GM18517 (cell line): ENCODE results near the gene ECI1.
A peak's percentile ranks its signal among the peaks of the same experiment; 100 is the strongest.
"Not testable (repeated sequence)": the region's sequence is repeated elsewhere in the genome, so short reads cannot be mapped to it uniquely, and the experiment has no call there.

Source experiments
- ATAC-seq: cut with Tn5 transposase; IDR thresholded peaks from one replicate; pipeline ENCODE4 v1.9.1; 2021; ENCODE audit warnings: mild to moderate bottlenecking, moderate library complexity; ENCODE audit not compliant: unreplicated experiment

The ECI1 gene

DNA sequence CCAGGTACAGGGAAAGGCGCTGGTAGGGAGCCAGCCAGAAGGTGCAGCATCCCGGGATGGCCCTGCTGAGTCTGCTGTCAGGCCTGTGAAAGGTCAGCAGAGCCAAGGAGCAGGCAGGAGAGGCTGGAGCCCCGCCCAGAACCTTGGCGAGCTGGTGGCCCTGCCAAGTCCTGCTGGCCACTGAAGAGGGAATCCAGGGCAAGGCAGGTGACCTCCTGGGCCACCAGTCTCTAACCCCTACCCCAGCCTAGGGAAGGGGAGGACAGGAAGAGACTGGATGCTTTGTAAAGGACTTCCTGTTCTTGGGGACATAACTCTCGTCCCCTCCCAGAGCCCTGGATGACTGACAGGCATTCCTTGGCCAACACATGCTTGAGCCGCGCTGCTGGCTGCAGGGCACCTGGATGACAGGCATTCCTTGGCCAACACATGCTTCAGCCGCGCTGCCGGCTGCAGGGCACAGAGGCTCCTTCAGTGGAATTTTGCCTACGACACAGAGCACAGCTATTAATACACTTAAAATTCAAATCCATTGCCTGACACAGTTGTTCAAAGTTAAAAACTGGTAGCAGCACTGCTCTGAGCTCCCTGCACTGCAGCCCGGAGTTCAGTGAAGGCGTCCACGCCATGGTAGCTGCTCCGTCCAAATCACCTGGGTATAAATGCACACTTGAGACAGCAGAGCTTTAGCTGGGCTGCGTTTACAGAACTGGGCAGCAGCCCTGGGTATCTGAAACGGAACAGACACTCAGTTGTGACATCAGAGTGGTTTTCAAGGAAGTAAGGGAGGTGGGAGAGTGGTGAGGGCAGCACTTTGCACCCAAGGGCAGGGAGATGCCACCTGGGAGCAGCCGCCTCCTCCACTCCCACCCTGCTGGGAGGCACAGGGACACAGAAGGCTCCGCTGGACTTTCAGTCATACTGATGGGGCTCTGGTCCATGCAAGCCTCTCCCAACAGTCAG is 38.7 kb downstream of the ECI1 start:
- ATAC-seq: no peak

DNA sequence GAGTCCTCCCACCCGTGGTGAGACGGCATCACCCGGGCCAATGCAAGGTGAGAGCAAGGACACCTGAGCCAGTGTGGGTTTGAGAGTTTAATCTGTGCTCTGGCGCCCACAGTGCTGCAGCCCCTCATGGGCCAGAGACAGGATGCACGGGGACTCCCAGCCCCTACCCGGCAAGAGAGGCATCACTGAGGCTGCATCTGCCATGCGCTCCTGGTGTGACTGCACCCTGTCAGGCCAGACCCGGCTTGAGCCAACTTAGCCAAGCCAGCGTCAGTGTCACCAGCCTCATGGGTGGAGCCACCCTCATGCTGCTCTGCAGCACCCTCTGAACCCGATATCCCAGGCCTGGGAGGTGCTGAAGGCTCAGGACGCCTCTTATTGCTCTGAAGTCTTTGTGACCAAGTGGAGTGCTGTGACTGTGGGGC is 39.5 kb downstream of the ECI1 start:
- no peak for ATAC-seq

DNA sequence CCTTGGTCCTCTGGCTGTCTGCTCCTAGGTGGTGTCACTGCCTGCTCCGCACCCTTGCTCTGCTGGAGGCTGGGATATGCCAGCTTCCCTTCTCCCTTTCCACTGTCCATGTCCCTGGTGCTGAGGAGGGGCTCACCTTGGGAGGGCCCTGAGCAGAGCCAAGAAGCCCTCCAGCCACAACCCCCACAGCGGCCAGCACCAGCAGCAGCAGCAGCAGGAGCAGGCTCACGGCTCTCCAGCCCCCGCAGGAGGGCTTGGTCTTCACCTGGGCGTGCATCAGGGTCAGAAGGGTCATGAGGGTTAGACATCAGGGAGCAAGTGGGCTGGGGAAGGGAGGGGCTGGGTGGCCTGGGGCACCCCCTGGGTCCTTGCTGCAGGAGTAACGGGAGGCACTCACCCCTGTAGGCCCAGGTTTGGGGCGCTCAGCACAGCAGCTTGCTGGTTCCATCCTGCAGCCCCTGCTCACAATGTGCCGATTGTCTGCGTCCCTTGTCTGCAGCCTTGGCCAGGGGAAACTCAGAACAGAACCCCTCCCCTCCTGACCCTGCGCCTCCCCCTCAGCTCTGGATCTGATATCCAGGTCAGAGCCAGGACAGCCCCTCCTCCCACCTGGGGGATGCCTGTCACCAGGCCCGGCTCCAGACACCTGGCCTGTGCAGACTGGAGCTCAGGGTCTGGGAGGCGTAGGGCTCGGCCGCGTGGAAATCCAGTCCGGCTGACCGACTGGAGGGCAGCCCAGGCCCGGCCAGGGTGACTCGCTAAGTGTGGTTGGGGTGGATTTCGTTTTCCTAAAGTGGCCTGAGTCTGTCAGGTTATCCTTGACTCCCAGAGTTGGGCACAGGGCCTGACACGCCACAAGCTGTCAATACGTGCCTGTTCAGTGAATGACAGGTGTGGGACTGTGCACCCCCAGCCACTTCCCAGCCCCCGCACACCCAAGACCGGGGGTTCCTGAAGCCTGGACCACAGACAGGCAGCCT is 40.7 kb downstream of the ECI1 start, which contains the start of gene BRICD5:
Gene BRICD5 (minus strand): TSS at position 478 of the 980 bp plus-strand sequence. CDS start 30 bp downstream, at position 448.
- no peak for ATAC-seq

- no peak for ATAC-seq
Measured at GRCh38 chr16:2210009-2210332, 41.4 kb downstream of the ECI1 start.

DNA sequence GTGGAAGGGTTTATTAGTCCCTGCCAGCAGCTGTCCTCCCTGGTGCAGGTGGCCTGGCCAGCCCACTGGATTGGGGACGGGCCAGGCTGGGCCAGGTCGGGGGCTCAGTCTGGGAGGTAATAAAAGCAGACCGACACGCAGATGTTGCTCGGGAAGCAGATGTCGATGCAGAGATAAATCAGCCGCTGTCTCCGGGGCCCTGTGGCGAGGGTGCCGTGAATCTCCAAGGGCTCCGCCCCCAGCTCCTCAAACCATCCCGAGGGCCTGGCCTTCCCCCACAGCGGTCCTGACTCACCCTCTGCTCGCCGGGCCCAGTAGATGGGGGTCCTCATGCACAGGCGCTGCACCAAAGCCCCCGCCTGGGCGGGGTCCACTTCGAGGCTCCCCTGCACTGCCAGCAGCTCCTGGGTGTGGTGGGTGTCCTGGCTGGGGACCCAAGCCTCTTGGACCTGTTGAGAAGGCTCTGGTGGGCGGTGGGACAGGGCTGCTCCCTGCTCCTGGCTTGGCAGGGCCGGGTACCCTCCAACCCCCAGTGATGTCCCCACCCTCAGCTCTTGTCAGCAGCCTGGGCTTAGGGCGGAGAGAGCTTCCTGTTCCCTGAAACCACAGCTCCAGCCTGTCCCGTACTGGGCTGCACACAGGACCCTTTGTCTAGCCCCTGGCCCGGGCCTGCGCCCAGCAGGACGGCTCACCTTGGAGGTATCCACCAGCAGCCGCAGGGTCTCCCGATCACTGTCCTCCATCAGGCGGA is 42.0 kb downstream of the ECI1 start:
- no peak for ATAC-seq

- no peak for ATAC-seq
Measured at GRCh38 chr16:2208772-2209171, 42.6 kb downstream of the ECI1 start.

DNA sequence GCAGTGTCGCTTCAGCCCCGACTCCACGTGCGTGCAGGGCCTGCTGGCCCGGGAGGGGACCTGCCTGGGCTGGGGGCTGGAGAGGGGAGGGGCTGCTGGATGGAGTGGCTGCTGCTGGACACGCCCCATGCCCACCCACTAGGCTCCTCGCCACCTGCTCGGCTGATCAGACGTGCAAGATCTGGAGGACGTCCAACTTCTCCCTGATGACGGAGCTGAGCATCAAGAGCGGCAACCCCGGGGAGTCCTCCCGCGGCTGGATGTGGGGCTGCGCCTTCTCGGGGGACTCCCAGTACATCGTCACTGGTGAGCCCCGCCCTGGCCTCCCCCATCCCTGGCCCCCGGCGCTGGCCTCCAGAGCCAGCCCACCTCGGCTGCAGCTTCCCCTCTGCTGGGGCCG is 43.1 kb downstream of the ECI1 start:
- ATAC-seq: no peak

DNA sequence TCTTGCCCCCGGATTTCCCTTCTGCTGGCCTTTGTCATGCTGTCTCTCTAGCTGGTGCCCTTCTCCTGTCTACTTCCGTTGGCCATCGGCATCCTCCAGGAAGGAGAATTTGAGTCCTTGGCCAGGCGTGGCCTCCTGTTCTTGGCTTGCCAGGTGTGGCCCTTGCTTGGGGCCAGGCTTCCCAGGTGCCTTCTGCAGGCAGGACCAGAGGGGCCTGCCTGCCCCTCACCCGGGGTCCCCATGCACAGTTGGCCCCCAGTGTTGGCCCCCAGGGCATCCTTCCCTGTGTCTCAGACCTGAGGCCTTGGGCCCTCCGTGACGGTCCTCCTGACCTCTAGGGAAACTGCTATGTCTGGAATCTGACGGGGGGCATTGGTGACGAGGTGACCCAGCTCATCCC is 43.5 kb downstream of the ECI1 start:
- ATAC-seq: no peak

GRCh38 chr16:2206780-2207433 is 44.5 kb downstream of the ECI1 start:
- no peak for ATAC-seq

GRCh38 chr16:2206420-2206779 is 45.0 kb downstream of the ECI1 start:
- no peak for ATAC-seq

DNA sequence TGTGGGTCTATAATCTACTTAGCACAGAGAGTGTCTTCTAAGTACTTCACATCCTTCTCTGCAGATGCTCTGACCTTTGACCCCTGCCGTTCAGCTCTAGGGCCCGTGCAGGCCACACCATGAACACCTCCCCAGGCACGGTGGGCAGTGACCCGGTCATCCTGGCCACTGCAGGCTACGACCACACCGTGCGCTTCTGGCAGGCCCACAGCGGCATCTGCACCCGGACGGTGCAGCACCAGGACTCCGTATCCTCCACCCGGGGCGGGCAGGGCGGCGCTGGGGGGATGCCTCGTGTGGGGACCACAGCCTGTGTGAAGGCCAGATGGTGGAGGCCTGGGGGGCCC is 45.4 kb downstream of the ECI1 start:
- no peak for ATAC-seq

DNA sequence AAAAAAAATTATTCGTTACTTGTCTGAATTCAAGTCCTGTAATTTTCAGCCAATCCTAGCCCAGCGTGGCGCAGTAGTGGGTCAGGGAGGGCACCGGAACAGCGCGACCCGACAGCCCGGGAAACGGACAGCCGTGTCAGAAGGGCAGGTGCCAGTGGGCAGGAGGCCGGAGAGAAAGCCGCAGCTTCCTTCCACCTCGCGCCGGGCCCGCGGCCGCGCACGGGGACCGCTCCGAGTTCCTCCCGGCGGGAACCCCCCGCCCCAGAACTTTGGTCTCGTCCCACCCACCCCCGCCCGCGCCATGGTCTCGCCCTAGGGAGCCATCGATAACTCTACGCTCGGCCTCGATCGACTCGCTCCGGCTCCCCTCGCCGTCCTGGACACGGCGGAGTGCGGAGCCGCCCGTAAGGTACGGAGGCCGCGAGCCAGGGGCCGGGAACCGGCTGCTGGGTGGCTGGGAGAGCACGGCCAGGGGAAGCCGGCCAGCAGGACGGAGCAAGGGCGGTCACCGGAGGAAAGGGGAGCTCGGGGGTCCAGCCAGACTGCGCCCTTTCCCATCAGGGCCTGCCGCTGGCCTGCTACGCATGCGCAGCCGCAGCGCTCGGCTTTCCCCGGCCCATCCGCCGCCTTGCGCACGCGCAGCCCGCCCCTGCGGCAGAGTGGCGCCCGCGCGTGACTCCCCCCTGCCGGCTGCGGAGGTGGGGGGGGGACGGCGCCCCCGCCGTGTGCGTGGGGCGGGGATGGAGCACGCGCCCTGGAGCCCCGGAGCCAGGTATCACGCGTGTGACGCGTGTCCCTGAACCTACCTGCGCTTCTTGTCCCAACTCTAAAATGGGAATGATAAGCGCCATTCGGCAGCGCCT is 46.1 kb downstream of the ECI1 start, which contains the start of gene MLST8:
Gene MLST8 (plus strand): TSS at position 351 of the 863 bp plus-strand sequence. CDS start 632 bp downstream, outside the sequence.
- peak; percentile 71 for ATAC-seq

- ATAC-seq: no peak
Measured at GRCh38 chr16:2204416-2205103, 46.8 kb downstream of the ECI1 start.

- not testable (repeated sequence) for ATAC-seq
Measured at GRCh38 chr16:2203119-2203688, 48.2 kb downstream of the ECI1 start.

- no peak for ATAC-seq
Measured at GRCh38 chr16:2200313-2200712, 51.1 kb downstream of the ECI1 start.

- ATAC-seq: no peak
Measured at GRCh38 chr16:2199621-2200139, 51.7 kb downstream of the ECI1 start.

- ATAC-seq: no peak
Measured at GRCh38 chr16:2199095-2199494, 52.3 kb downstream of the ECI1 start.

DNA sequence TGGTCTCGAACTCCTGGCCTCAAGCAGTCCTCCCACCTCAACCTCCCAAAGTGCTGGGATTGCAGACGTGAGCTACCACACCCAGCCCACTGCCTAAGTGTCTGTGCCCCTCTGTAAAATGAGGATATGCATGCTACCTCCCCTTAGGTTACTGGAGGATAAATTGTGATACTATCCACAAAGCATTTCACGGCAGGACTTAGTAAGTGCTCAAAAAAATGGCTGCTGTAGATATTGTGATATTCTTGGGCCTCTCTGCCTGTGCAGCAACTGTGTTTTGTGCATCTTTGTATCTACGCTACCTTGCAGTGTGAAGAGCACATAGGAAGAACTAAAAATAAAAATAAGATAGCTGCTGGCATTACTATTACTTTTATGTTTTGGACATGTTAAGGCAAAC is 53.1 kb downstream of the ECI1 start:
- no peak for ATAC-seq
